GM21529 (cell line): ENCODE measurements around the gene PHF21B.

Experiments
- ATAC-seq: cut with Tn5 transposase; IDR thresholded peaks from one replicate; pipeline ENCODE4 v1.9.1; 2021; ENCODE audit not compliant: unreplicated experiment

Gene PHF21B

DNA sequence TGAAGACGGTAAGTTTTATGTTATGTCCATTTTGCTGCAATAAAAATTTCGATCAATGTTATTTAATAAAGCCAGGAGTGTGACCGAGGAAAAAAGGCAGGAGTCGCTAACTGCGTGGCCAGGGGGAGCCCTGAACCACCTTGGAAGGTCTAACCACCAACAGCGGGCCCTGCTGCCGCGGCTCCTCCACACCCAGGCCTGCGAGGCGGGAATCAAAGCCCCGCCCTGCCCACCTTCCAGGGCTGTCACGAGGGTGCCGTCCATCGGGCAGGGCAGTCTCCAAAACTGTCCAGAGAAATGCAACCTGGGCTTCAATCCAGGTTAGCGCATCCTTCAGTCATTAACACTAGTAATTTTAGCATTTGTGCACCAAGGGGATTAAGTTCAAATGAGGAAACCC is 19.0 kb downstream of the PHF21B start:
- ATAC-seq, result no peak

DNA sequence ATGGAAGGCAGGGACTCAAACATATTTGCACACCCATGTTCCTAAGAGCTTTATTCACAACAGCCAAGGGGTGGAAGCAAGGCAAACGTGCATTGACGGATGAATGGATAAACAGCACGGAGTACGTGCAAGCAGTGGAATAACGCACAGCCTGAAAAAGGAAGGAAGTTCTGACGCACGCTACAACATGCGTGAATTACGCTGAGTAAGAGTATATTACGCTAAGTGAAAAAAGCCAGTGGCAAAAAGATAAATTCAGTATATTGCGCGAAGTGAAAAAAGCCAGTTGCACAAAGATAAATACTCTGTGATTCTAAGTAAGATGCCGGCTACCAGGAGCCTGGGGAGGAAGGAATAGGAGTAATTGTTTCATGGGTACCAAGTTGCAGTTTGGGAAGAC is 19.5 kb downstream of the PHF21B start:
- no peak for ATAC-seq

DNA sequence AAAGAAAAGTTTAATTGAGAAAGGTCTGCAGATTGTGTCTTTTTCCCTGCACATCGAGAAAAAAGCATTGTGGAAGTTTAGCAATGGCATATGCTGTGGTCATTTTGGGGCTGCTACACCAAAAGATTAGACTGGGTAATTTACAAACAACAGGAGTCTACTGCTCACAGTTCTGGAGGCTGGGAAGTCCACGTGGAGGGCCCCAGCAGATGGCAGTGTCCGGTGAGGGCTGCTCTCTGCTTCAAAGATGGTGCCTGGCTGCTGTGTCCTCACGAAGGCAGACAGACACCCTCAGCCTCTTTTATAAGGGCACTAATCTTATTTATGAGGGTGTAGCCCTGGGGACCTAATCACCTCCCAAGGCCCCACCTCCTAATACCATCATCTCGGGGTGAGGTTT is 21.1 kb downstream of the PHF21B start:
- ATAC-seq, result no peak

DNA sequence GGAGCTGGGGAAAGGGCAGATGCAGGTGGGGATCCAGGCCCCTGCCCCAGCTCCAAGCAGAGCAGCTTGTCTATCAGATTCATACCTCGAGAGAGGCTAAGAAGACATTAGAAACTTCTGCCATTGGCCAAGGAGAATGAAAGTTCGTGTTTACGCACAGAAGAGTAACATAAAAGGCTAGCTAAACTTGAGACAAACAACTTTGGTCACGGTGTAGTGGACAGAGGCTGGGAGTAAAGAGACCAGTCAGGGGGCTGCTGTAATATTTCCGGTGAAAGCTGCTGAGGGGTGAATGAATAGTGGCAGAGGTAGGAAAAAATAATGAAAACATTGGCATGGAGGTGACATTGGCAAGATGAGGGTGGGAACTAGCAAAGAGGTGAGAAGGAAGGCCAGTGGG is 22.9 kb downstream of the PHF21B start:
- ATAC-seq, result no peak

DNA sequence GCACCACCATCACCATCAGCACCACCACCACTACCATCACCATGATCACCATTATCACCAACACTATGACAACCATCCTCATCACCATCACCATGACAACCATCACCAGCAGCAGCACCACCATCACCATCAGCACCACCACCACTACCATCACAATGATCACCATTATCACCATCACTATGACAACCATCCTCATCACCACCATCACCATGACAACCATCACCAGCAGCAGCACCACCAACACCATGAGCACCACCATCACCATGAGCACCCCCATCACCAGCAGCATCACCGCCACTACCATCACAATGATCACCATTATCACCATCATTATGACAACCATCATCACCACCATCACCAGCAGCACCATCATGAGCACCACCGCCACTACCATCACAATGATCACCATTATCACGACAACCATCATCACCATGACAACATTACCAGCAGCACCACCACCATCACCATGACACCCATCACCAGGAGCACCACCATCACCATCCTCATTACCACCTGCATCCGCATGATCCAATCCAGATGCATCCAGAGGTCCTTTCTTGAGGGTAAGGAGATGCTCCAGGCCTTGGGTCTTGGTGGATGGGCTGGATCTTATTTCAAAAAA is 23.8 kb downstream of the PHF21B start:
- no peak for ATAC-seq

DNA sequence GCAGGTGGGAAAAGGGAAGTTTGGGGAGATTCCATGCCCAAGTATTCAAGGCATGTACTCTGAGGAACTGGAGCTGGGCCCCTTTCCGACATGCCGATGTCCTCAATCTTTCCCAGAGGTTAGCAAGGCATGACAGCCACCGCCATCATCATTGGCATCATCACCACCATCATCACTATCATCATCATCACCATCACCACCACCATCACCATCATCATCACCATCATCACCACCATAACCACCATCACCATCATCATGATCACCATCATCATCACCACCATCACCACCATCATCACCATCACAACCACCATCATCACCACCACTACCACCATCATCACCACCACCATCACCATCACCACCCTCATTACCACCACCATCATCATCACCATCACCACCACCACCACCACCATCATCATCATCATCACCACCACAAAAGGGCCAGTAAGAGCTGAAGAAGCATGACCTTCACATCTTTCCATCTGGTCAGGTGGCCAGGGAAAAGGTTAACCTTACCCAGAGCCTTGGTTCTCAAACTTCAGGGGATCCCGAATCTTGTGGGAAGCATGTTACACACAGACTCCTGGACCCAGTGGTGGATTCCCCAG is 25.8 kb downstream of the PHF21B start:
- no peak for ATAC-seq

DNA sequence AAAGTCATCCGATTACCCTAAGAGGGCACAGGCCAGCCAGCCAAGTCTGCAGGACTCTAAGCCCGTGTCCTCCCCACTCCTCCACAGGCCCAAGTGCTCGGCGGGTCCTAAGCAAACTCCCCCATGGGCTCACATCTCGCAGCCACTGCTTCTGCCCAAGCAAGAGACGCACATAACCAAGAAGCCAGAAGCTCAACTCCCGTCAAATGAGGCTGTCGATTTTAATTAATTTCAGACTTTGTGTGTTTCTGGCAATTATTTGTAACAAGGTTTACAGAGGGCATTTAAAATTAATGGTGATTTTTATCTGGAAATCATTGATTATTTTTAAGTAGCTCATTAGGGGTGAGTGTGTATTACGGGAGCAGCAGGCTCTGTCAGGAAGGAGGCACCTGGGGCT is 27.4 kb downstream of the PHF21B start:
- ATAC-seq, result no peak

DNA sequence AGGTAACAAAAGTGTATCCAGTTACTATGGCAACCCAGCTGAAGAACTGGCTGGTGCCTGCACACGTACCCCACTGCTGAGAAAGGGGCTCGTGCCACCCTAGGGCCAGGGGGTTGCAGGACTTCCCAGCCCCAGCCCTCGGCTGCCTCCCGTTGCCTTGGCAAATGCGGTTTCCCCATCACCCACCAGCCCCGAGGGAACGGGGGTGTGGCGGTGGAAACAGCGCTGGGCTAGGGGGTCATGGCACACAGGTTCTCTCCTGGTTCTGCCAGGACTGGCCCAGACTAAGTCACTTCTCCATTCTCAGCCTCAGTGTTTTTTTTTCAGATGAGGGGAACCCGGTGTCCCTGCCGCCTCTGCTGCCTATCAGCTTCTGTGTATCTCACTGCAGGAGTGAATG is 27.9 kb downstream of the PHF21B start:
- no peak for ATAC-seq

DNA sequence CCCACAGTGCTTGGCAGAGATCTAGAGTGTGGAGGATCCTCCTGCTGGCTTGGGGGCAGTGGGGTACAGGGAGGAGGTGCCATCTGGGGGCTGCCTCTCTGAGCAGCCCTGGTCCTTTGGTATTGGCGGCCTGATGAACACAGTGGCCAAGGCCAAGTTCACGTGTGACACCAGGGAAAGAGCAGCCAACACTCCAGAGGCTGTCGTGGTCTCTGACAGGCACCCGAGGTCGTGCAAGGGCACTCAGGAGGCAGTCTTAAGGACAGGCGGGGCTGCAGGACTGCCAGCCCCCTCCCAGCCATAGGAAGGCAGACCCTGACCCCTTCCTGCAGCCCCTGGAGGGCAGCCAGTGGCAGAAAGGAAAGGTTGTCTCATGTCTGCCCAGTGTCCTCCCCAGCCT is 30.7 kb downstream of the PHF21B start:
- ATAC-seq, result no peak

DNA sequence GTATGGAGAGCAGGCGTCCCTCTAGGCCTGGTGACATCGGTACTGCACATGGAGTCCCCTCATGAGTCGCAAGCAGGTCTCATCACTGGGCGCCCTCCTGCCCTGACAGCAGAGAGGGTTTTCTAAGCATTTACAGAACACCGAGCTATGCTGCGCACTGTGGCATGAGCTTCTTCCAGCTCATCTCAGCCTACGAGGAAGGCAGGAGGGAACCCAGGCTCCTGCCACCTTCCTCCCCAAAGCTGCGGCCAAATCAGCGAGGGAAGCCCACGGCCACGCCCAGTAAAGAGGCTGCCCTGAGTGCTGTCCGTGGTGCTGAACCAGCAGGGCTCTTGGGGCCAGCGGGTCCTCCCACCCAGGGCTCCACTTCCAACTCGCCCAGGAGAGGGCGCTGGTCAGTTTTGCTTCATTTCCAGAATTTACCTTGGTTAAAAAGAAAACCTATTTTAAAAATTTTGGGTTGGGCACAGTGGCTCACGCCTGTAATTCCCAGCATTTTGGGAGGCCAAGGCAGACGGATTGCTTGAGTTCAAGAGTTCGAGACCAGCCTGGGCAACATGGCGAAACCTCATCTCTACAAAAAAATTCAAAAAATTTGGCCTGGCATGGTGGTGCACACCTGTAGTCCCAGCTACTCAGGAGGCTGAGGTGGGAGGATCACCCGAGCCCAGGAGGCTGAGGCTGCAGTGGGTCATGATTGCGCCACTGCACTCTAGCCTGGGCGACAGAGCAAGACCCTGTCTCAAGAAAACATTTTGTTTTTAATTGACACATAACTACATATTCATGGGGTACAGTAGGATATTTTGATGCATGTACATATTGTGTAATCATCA is 34.2 kb downstream of the PHF21B start:
- no peak for ATAC-seq

DNA sequence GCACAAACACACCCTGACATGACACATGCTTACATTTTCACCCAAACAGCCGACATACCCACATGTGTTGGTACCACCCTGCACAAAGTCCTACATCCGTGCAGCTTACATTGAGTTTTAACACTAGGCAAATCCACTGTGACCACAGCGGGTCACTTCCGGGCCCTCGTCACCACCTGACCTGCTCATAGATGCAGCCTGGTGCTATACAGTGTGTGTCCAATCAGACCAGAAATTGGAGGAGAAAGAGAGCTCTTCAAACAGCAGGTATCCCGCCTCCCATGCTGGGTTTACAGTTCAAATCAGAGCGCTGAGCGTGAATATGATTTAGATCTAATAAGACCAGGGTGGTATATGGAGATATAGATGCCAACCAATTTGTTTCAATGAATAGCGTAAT is 35.4 kb downstream of the PHF21B start:
- no peak for ATAC-seq

DNA sequence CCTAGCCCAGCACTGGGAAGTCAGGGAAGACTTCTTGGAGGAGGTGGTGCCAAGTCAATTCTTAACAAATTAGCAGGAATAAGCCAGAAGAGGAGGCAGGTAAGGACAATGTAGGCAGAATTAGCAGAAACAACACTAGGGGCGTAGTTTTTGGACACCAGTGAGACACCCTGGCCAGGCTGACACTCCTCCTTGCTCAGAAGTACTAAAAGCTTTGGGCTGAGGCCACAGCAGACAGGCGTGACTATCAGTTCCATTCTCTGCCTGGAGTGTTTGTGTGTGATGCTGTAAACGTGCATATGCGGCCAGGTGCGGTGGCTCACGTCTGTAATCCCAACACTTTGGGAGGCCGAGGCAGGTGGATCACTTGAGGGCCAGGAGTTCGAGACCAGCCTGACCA is 36.0 kb downstream of the PHF21B start:
- ATAC-seq, result no peak

DNA sequence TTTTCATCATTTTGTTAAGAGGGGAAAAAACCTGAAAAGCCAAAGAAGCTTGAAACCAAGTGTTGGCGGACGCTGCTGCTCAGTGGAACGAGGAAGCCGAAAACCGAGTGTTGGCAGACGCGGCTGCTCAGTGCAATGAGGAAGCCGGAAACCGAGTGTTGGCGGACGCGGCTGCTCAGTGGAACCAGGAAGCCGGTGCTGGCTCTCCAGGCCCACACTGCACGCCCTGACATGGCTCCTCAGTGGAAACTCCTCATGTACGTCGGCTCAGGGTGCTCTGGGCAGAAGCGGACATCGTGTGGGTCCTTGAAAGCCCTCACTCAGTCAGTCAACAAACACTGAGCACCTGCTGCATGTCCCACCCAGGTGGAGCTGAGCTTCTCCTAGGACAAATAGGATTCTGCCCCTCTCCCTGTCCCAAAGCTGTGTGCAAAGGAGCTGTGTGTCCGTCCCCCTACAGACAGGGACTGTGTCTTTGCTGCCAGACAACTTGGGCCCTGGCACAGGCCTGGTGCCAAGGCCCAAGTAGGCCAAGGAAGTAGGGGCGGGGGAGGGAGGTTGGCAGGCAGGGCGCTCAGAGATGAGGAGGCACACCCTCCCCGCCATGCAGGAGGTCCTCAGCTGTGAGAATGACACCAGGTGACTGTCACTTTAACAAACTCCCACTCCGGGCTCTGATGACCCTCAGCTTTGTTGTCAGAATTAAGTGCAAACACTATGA is 37.3 kb downstream of the PHF21B start:
- ATAC-seq, result no peak

DNA sequence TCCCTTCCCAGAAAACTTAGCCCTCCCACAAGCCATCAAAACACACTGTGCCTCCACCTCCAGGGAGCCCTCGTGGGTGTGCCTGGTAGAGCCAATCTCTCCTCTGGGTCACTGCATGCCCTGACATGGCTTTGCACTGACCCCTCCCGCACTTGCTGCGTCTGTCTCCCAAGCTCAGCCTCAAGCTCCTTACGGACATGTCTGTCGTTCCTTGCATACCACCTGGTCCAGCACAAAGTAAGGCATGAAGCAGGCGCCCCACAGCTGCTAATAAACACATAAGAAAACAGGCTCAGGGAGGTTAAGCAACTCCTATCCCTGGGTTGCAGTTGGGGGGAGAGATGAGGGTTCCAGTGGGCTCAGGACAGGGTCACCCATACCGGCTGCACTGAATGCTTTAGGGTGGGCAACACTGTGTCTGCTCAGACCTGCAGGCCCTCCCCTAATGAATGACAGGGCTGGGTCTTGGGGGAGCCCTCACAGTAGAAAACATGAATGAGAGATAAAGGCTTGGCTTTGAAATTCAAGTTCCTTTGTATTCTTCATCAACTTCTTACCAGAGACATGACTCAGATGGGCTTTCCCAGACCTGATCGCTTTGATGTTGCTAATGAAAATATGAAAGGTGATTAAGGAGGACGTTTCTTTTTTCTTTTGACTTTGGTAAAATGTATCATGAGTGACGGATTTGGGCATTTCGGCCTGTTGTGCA is 38.0 kb downstream of the PHF21B start:
- ATAC-seq, result no peak

DNA sequence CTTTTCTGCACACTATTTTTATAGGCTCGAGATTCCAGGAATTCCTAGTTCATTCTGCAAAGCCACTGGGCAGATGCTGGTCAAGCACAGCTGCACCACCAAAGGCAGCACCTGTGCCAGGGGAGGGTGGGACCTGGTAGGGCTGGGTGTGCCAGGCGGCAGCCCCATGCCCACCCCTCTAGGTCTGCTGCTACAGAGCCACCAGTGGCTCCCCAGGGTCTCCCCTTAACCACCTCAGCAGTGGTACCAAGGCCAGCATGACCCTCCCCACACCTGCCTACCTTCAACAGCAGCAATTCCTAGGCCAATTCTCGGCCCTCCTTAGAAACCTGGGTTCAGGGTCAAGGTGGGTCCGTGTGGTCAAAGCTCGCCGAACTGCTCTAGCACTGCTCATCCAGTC is 39.5 kb downstream of the PHF21B start:
- no peak for ATAC-seq

DNA sequence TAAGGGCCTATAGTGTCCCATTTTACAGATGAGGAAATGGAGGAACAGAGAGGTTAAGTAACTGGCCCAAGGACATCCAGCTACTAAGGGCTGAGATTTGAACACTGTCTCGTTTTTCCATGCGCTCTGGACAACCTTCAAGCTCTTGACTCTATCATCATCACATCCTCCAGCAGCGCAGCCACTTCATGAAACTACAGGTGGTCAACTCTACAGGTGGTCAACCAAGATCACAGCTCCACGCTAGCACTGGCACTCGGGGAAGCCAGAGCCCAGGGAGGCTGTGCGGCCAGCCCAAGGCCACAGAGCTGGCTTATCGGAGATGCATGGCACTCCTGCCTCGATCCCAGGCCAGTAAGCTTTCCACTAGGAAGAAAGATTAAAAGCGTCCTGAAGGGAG is 40.0 kb downstream of the PHF21B start:
- ATAC-seq, result no peak

DNA sequence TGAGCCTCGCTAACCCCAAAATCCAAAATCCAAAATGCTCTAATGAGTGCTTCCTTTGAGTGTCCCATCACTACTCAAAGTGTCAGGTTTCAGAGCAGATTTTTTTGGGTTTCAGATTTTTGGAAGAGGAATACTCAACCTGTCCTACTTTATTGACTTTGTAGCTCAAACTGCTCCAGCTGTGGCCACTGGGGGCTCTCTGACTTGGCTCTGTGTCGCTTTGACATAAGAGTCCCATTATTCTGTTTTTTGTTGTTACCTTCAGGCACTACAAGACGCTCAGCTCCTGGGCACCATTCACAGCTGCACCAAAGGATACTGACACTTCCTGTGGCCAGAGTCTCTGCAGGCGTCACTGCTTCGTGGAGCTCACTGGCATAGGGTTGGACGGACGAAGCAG is 41.1 kb downstream of the PHF21B start:
- ATAC-seq, result no peak

DNA sequence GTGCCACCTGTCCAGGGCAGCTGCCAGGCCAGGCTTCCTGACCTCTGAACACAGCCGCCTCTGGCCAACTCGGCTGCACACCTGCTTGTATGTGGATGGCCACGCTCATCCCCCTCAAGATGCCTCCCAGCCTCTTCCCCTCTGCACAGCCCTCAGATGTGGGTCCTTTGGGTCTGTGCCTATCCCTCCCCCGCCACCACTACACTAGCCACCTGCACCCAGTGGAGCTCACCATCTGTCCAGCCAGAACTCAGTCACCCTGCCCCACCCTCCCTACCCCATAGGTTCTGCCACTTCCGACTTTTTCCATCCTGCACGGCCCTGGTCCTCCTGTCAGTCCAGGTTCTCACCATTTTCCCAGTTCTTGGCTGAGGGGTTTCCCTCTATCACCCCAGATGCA is 44.6 kb downstream of the PHF21B start:
- ATAC-seq, result no peak

DNA sequence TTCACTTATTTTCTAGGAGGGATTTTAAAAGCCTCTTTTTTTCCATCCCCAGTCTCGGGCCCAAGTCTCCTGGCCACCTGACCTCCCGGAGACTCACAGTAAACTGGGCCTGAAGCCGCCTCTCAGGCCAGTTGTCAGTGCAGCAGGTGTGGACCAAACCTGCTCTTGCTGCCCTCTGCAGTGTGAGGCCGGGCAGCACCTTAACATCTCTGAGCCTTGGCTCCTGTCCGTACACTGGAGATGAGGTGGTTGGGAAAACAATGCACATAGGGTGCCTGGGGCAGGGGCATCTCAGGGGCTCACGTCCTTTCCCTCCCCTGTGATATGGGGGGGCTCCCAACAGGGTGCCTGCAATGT is 45.1 kb downstream of the PHF21B start:
- ATAC-seq, result no peak

DNA sequence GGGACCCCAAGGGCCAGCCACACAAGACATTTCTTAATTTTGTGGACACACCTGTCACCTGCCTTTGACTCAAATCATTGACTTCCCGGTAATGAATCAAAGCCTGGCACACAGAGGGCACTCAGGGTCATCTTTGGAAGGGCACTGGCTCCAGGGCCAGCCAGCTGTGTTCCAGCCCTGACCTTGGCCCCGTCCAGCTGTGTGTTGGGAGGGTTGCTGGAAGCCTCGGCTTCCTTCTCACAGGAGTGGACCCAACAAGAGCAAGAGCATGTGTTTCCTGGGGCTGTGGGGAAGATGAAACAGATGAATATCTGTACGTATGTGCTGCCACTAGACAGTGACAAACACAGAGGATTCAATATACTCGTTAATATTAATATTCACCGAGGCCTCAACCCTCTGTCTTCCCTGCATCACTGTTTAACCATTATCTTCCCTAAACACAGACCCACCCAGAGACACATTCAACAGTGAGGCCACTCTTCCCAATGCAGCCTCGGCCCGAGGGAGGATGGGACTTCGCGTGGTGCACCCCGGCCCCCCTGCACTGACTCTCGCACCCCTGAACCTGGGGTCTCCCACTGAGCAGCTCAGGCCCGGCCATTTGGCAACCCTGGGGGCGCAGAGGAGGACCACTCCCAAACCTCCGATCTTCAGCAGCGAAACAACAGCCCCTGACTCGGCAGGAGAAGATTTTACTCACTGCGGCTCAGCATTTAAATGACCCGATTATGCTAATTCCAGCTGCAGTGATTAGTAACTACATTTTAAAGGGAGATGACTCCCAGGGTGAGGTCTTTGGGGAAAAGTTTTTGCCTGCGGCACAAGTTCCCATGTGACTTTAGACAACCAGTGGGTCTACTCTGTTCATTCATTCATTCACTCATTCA is 45.7 kb downstream of the PHF21B start:
- no peak for ATAC-seq
